ENCODE measurements around the gene KRTAP6-3.

Gene KRTAP6-3

GRCh38 chr21:30628109-30628508, 35.9 kb downstream of the KRTAP6-3 start:
- DNase-seq: no peak

DNA sequence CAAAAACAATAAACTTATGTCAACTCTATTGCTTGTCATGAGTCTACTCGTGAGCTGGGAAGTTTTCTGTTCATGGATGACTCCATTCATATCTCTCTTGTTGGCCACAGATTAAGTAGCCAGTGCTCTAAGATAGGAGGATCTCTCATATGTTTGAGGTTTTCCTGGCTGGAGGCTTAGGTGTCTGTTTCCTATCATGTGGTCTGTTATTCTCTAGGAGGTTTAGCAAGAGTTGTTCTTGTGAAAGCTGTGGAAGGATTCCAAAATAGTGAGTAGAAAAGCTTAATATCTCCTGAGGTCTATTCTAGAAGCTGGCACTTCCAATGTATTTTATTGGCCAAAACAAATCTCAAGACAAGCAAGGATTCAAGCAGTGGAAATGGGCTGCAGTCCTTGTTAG, 37.0 kb downstream of the KRTAP6-3 start:
- DNase-seq: no peak

GRCh38 chr21:30634906-30635305, 42.7 kb downstream of the KRTAP6-3 start, which contains the start of gene KRTAP20-2:
Gene KRTAP20-2 (plus strand): TSS chr21:30635206. CDS start chr21:30635264, 58 bp downstream.
- no peak for DNase-seq

GRCh38 chr21:30638686-30639085, 46.4 kb downstream of the KRTAP6-3 start:
- no peak for DNase-seq

DNA sequence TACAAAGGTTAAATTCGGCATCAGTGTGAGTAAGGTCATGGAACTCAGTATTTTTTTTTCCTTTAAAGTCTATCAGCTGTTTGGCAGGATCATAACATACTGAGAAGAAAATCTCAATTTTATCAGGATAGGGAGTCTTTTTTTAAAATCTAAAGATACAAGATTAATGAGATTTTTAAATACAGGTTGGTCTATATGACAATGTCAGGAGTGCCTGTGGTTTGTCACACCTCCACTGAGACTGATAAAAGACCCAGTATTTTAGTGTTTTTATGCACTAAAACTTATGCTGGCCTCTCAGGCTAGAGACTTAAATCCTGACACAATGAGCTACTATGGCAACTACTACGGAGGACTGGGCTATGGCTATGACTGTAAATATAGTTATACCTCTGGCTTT, 50.3 kb downstream of the KRTAP6-3 start, which contains the start of gene KRTAP20-3:
Gene KRTAP20-3, plus strand, starts transcription at position 301 of the 400 bp plus-strand sequence.
- no peak for DNase-seq
